Measurements from ENCODE around the gene PNN.

GRCh38 chr14:39175445-39176262 lies 600 bp downstream of the PNN start:
- TF ChIP-seq EP300 (IDR thresholded peaks at IDR 0.05; ENCODE audit: low read depth) (no peak), POLR2AphosphoS5 (IDR thresholded peaks at IDR 0.05) (no peak)
- TF ChIP-seq, protein P1, sequence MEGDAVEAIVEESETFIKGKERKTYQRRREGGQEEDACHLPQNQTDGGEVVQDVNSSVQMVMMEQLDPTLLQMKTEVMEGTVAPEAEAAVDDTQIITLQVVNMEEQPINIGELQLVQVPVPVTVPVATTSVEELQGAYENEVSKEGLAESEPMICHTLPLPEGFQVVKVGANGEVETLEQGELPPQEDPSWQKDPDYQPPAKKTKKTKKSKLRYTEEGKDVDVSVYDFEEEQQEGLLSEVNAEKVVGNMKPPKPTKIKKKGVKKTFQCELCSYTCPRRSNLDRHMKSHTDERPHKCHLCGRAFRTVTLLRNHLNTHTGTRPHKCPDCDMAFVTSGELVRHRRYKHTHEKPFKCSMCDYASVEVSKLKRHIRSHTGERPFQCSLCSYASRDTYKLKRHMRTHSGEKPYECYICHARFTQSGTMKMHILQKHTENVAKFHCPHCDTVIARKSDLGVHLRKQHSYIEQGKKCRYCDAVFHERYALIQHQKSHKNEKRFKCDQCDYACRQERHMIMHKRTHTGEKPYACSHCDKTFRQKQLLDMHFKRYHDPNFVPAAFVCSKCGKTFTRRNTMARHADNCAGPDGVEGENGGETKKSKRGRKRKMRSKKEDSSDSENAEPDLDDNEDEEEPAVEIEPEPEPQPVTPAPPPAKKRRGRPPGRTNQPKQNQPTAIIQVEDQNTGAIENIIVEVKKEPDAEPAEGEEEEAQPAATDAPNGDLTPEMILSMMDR (IDR thresholded peaks at IDR 0.05), result no peak
